Activated CD4-positive, alpha-beta T cell treated with anti-CD3 and anti-CD28 coated beads, Interleukin-2, amount 10 ng/mL, durations not matched to agents 7 days and 5 days (primary cell): ENCODE data around the gene SLC44A4. TPM values are rescaled to one million over a fixed set of nuclear protein-coding genes. Genes with fewer than 3 reads are reported as not detected.

ENCODE experiments used
- CTCF ChIA-PET: fragments of 350-600 bp; sonication (Branson Sonifier 250); formaldehyde crosslinking; loops from one replicate; lab custom pipeline; 2021; ENCODE audit warnings: antibody characterized with exemption; lab: Charles Lee
- POLR2A ChIA-PET: fragments of 350-600 bp; sonication (Branson Sonifier 250); formaldehyde crosslinking; loops from one replicate; lab custom pipeline; 2021; ENCODE audit warnings: antibody characterized with exemption; lab: Charles Lee
- DNase-seq: peaks from one replicate; pipeline ENCODE4 v3.0.0-alpha.2; 2020
- H3K27ac Mint-ChIP-seq: one replicate; pipeline ENCODE4 v1.8.0; 2021; ENCODE audit warnings: mild to moderate bottlenecking, moderate library complexity, mixed read lengths
- H3K27me3 Mint-ChIP-seq: one replicate; pipeline ENCODE4 v1.8.0; 2021; ENCODE audit warnings: mixed read lengths
- H3K36me3 Mint-ChIP-seq: one replicate; pipeline ENCODE4 v1.8.0; 2021; ENCODE audit warnings: low read depth, mixed read lengths
- H3K4me1 Mint-ChIP-seq: one replicate; pipeline ENCODE4 v1.8.0; 2021; ENCODE audit warnings: mixed read lengths
- H3K4me3 Mint-ChIP-seq: one replicate; pipeline ENCODE4 v1.8.0; 2021; ENCODE audit warnings: mild to moderate bottlenecking, moderate library complexity, mixed read lengths
- H3K9me3 Mint-ChIP-seq: one replicate; pipeline ENCODE4 v1.8.0; 2021; ENCODE audit warnings: mixed read lengths
- total RNA-seq, 2 experiments: library from RNA; stranded (reverse); gene quantifications; one replicate each; pipeline ENCODE4 v1.2.3, GENCODE V29; 2021

SLC44A4 gene
- total RNA-seq, 2 experiments from 2014 or later, result 0.15 TPM; not detected in 1

DNA sequence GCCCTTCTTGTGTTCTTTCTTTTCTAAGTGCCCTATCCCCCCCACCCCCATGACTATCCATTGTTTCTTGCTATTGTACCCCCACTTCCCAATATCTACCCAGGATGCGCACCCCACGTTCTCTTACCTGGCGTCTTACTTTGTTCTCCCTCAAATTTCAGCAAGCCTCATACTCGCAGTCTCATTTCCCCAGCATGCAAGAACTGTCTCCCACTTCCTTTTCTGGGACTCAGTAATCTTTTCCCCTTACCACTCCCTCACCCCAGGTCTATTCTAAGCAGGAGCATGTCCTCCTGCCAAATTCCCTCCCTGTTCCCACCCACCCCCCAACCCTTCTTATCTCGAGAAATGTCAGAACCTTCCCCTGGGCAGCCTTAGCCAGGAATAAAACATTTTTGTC, 20.4 kb upstream of the SLC44A4 start:
- CTCF ChIA-PET, result interaction anchor here (0.8 to 2.9 kb wide), 3 partner anchors 11 to 53 kb away, joined by 3 to 11 read pairs (median 3); no protein-coding TSS in a partner anchor
- Mint-ChIP-seq H3K27ac (no peak overlapping the region), H3K9me3 (no peaks in the 10 kb centered on the region), H3K27me3 (peaks cover 6% of the 10 kb centered on the region), H3K4me3 (peak overlapping the region; percentile 60), H3K4me1 (peaks cover 39% of the 10 kb centered on the region), H3K36me3 (peaks cover 11% of the 10 kb centered on the region)
- POLR2A ChIA-PET, result no interaction called here
- DNase-seq, result no peak

DNA sequence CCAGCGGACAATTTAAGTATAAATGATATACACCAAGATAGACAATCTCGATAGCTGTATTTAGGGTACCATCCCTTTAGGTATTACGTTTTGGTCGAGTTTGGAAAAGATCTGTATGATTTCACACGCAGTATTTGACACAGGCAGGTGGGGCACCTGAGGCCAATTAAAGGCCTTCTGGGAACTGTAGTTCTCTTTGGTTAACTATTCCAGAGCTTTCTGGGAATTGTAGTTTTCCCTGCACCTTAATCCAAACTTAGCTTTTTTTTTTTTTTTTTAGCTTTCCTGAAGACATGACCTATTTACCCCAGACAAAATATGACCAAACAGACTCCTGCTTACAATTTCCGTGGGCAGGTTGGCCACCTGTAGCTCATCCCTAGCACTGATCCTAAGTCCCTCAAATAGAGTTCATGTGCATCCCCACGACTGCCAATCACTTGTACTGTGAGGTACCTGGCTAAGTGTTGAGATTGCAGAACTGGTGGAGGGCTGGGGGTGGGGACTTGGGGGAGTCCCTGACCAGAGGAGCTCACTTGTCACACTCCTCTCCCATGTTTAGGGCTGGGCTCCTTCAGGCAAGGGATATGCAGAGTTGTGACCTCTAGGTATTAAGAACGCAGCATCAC, 19.7 kb upstream of the SLC44A4 start:
- Mint-ChIP-seq H3K36me3 (peaks cover 13% of the 10 kb centered on the region), H3K9me3 (no peaks in the 10 kb centered on the region), H3K4me3 (peak overlapping the region; percentile 88), H3K27ac (peak overlapping the region; percentile 90), H3K4me1 (peaks cover 42% of the 10 kb centered on the region), H3K27me3 (peaks cover under 1% of the 10 kb centered on the region)
- POLR2A ChIA-PET, result no interaction called here
- CTCF ChIA-PET, result interaction anchor here (0.5 to 2.9 kb wide), 12 partner anchors 11 to 1334 kb away, joined by 3 to 11 read pairs (median 3); partner anchors contain the start of genes ATAT1 and GPANK1
- peak; percentile 46 for DNase-seq

DNA sequence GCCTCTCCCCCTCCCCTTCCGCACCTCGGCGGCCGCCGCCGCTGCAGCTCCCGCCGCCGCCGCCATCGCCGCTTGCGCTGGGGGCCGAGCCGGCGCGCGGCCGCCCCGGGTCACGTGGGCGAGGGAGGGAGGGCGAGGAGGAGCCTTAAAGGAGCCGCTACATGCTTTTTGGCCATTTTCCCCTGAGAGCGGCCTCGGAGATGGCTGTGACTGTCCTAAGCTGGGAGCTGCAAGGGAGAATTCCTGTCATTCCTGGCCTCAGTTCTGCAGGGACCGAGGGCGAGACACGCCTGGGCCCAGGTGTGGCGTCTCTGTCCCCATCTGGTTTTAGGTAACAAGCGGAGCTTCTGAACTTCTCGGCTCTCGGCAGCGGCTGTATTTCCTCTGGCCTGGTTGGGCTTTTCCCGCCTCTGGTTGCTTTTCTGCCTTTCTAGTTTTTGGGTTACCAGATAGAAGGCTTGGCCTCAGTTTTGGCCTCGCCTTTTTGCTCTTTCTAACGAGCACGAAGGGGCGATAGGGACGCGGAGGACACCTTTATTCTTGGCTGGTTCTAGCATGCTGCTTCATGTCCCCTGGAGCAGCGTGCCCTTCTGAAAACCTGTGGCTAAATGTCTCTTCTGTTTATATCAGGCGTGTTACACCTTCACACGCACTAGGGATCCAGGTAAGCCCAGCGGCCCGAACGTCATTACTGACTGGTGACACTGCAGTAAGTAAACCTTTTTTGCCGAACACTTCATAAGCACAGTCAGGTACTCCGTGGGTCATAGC, 19.0 kb upstream of the SLC44A4 start, which contains the start of gene EHMT2:
Gene EHMT2, minus strand, starts transcription at position 87 of the 771 bp plus-strand sequence. Its CDS starts 21 bp downstream, at position 66.
- Mint-ChIP-seq H3K27me3 (no peaks in the 10 kb centered on the region), H3K27ac (peak within 1 kb of the TSS; percentile 90), H3K36me3 (peaks cover 17% of the 10 kb centered on the region), H3K9me3 (no peaks in the 10 kb centered on the region), H3K4me3 (peak within 1 kb of the TSS; percentile 88), H3K4me1 (peaks cover 42% of the 10 kb centered on the region)
- peak; percentile 87 for DNase-seq
- ChIA-PET CTCF (interaction anchor here (0.6 to 2.9 kb wide), 13 partner anchors 10 to 1271 kb away, joined by 3 to 11 read pairs (median 3); partner anchors contain the start of genes ATAT1, GPANK1 and NEU1), POLR2A (interaction anchor here (1.2 kb wide), 1 partner anchor 54 kb away, joined by 3 read pairs; no protein-coding TSS in a partner anchor)

DNA sequence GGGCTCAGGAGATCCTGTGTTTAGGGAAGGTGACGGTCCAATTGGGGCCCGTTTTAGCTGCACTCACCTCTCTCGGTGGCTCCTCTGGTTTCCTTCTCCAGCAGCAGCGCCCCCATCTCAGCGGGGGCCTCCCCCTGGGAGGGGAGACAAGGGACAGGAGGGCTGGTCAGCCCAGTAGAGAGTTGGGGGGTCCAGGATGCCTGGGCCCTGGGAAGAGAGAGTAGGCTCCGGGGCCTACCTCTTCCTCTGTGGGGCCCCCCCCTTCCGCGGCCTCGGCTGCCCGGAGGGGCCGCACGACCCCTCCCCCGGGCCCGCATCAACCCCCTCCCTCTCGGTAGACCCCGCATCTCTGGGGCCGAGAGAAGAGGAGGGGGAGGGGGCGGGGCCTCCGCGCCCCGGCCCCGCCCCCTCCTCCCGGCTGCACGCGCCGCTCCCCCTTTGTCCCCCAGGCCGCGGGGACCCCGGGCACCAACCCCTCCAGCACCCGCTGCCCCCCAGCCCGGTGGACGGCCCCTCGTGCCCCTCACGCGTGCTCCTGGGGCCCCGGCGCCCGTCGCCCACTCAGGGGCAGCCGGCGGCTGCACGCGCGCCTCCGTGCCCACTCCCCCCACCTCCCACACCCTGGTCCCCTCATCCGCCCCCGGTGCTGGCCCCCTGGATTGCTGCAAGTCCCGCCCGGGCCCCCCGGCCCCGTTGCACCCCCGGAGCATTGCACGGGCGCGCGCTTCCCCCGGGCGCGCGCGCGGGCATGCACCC, 18.2 kb upstream of the SLC44A4 start:
- H3K27ac Mint-ChIP-seq, result peak overlapping the region; percentile 85
- no peaks in the 10 kb centered on the region for H3K27me3 Mint-ChIP-seq
- no peaks in the 10 kb centered on the region for H3K9me3 Mint-ChIP-seq
- ChIA-PET POLR2A (interaction anchor here (1.2 kb wide), 1 partner anchor 55 kb away, joined by 3 read pairs; no protein-coding TSS in a partner anchor), CTCF (interaction anchor here (0.6 to 2.9 kb wide), 7 partner anchors 9 to 298 kb away, joined by 3 to 11 read pairs (median 4); partner anchors contain the start of gene NEU1)
- DNase-seq, result no peak
- H3K4me3 Mint-ChIP-seq, result peak overlapping the region; percentile 79
- H3K4me1 Mint-ChIP-seq, result peaks cover 37% of the 10 kb centered on the region
- peaks cover 22% of the 10 kb centered on the region for H3K36me3 Mint-ChIP-seq

GRCh38 chr6:31896493-31896855, 17.7 kb upstream of the SLC44A4 start:
- Mint-ChIP-seq H3K27ac (peak overlapping the region; percentile 85), H3K9me3 (no peaks in the 10 kb centered on the region), H3K4me1 (peaks cover 37% of the 10 kb centered on the region), H3K4me3 (peak overlapping the region; percentile 79), H3K36me3 (peaks cover 24% of the 10 kb centered on the region), H3K27me3 (no peaks in the 10 kb centered on the region)
- CTCF ChIA-PET, result interaction anchor here (0.6 to 2.9 kb wide), 3 partner anchors 8 to 126 kb away, joined by 3 to 11 read pairs (median 4); no protein-coding TSS in a partner anchor
- POLR2A ChIA-PET, result no interaction called here
- no peak for DNase-seq

GRCh38 chr6:31892821-31893220, 14.0 kb upstream of the SLC44A4 start:
- H3K9me3 Mint-ChIP-seq, result no peaks in the 10 kb centered on the region
- H3K4me1 Mint-ChIP-seq, result peaks cover 19% of the 10 kb centered on the region
- ChIA-PET POLR2A (no interaction called here), CTCF (interaction anchor here (0.6 kb wide), 1 partner anchor 43 kb away, joined by 3 read pairs; no protein-coding TSS in a partner anchor)
- DNase-seq, result no peak
- peaks cover 37% of the 10 kb centered on the region for H3K36me3 Mint-ChIP-seq
- H3K27me3 Mint-ChIP-seq, result no peaks in the 10 kb centered on the region
- H3K4me3 Mint-ChIP-seq, result no peak overlapping the region
- peak overlapping the region; percentile 6 for H3K27ac Mint-ChIP-seq

- no peak overlapping the region for H3K4me3 Mint-ChIP-seq
- DNase-seq, result no peak
- H3K4me1 Mint-ChIP-seq, result peaks cover 6% of the 10 kb centered on the region
- no peaks in the 10 kb centered on the region for H3K9me3 Mint-ChIP-seq
- ChIA-PET CTCF (interaction anchor here (1.0 to 1.3 kb wide), 2 partner anchors 13 to 86 kb away, joined by 3 read pairs; no protein-coding TSS in a partner anchor), POLR2A (no interaction called here)
- H3K36me3 Mint-ChIP-seq, result peaks cover 47% of the 10 kb centered on the region
- no peak overlapping the region for H3K27ac Mint-ChIP-seq
- H3K27me3 Mint-ChIP-seq, result no peaks in the 10 kb centered on the region
Measured at GRCh38 chr6:31889331-31889972, 10.7 kb upstream of the SLC44A4 start.

GRCh38 chr6:31888276-31889258, 9.8 kb upstream of the SLC44A4 start:
- ChIA-PET POLR2A (no interaction called here), CTCF (interaction anchor here (0.5 to 2.2 kb wide), 6 partner anchors 9 to 238 kb away, joined by 3 to 11 read pairs (median 4); partner anchors contain the start of gene EHMT2)
- no peak overlapping the region for H3K4me3 Mint-ChIP-seq
- no peaks in the 10 kb centered on the region for H3K27me3 Mint-ChIP-seq
- H3K36me3 Mint-ChIP-seq, result peaks cover 47% of the 10 kb centered on the region
- no peak overlapping the region for H3K27ac Mint-ChIP-seq
- H3K9me3 Mint-ChIP-seq, result no peaks in the 10 kb centered on the region
- H3K4me1 Mint-ChIP-seq, result peaks cover 4% of the 10 kb centered on the region
- peak; percentile 62 for DNase-seq

DNA sequence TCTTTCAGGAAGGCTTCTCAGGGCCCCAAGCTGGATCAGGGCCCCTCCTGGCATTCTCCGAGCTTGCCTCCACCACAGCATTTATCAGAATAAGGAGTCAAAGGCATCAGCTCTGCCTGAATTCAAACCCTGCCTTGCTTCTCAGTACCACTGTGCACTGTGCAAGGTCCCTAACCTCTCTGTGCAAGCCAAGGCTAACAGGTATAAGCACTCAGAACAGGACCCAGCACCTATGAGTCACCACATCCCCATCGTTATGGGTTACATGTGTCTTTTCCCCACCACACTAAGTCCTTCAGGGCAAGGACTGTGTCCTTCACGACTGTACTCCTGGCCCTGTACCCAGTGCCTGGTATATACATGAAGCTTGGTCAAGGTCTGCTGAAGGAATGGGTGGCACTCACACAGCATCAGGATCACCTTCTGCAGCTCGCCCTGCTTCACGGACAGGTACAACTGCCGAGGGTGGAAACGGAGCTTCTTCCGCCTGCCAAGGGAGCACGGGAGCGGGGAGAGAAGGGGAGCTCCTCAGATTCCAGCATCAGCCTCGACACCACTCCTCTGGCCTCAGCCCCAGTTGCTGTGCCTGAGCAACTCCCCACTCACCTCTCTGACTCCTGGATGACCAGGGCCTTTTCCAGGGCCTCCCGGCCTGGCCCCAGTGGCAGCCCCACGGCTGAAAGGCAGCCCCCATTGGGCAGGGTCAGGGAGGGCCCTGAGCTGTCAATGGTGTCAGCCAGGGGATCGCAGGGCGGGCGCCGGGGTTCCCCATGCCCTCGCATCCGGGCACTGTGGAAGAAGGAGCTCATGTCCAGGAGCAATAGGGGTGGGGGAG, 8.6 kb upstream of the SLC44A4 start:
- H3K4me1 Mint-ChIP-seq, result no peaks in the 10 kb centered on the region
- peaks cover 45% of the 10 kb centered on the region for H3K36me3 Mint-ChIP-seq

DNA sequence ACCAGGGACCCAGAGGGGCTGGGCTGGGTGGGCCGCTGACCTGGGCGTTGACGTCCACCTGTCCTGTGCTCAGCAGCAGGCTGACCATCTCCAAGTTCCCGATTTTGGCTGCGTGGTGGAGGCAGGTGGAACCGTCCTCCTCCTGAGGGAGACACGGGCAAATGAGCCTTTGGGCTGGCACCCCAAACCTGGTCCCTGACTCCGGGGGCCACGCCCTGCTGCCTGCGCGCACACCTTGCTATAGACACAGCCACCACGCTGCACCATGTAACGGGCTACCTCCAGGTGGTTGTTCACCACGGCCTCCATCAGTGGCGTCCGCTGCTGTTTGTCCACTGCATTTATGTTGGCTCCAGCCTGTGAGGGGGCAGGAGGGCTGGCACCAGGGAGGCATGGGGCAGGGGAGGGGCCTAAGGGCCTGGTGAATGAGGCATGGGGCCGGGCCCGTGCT, 7.8 kb upstream of the SLC44A4 start:
- H3K27ac Mint-ChIP-seq, result no peak overlapping the region
- H3K4me1 Mint-ChIP-seq, result no peaks in the 10 kb centered on the region
- H3K36me3 Mint-ChIP-seq, result peaks cover 44% of the 10 kb centered on the region
- H3K27me3 Mint-ChIP-seq, result no peaks in the 10 kb centered on the region
- no peak for DNase-seq
- H3K4me3 Mint-ChIP-seq, result no peak overlapping the region
- H3K9me3 Mint-ChIP-seq, result no peaks in the 10 kb centered on the region
- ChIA-PET CTCF (interaction anchor here (1.4 kb wide), 1 partner anchor 206 kb away, joined by 3 read pairs; the partner anchor contains the start of gene LY6G5C), POLR2A (no interaction called here)

More for the DNA sequence above, 8.6 kb upstream of the SLC44A4 start:
- DNase-seq, result no peak
- Mint-ChIP-seq H3K4me3 (no peak overlapping the region), H3K27ac (no peak overlapping the region), H3K27me3 (no peaks in the 10 kb centered on the region), H3K9me3 (no peaks in the 10 kb centered on the region)
- CTCF ChIA-PET, result interaction anchor here (0.5 to 2.2 kb wide), 4 partner anchors 10 to 237 kb away, joined by 3 to 11 read pairs (median 5); partner anchors contain the start of genes EHMT2 and LY6G5C
- POLR2A ChIA-PET, result no interaction called here
